HepG2 (cell line): ENCODE data around the gene EPHA2. TPM values are rescaled to one million over a fixed set of nuclear protein-coding genes. Genes with fewer than 3 reads are reported as not detected.

Source experiments
- DR1 ChIP-seq: sonication (generic); formaldehyde crosslinking; IDR thresholded peaks from 2 replicates; pipeline ENCODE4 v1.8.0; 2021; ENCODE audit warnings: mild to moderate bottlenecking, missing genetic modification reagents, inconsistent platforms
- GATA4 ChIP-seq: sonication (generic); IDR thresholded peaks from 2 replicates; pipeline ENCODE4 v1.6.1; 2016; ENCODE audit warnings: antibody characterized with exemption, low read depth, borderline replicate concordance
- HMGXB3 ChIP-seq: sonication (generic); formaldehyde crosslinking; IDR thresholded peaks from 2 replicates; pipeline ENCODE4 v1.4.0; 2020; ENCODE audit warnings: missing genetic modification reagents, borderline replicate concordance
- IRF1 ChIP-seq: sonication (generic); formaldehyde crosslinking; IDR thresholded peaks from 2 replicates; pipeline ENCODE4 v1.4.0; 2020; ENCODE audit warnings: low read depth, mild to moderate bottlenecking, missing genetic modification reagents
- ISL2 ChIP-seq: sonication (generic); formaldehyde crosslinking; IDR thresholded peaks from 2 replicates; pipeline ENCODE4 v1.5.0; 2020; ENCODE audit warnings: missing genetic modification reagents
- NONO ChIP-seq, 2 experiments: fragments of 450-650 bp in 1 of 2; sonication (generic) in 1 of 2; formaldehyde crosslinking in 1 of 2; IDR thresholded peaks in 1 of 2; conservative IDR thresholded peaks in 1 of 2; 2 replicates each; pipeline versions ENCODE4 v1.6.1 to v1.8.0; 2017 to 2022; ENCODE audit warnings: mild to moderate bottlenecking in 1 of 2, missing genetic modification reagents in 1 of 2, moderate library complexity in 1 of 2
- NR2C2 ChIP-seq: sonication (generic); formaldehyde crosslinking; IDR thresholded peaks from 2 replicates; pipeline ENCODE4 v1.4.0; 2020; ENCODE audit warnings: missing genetic modification reagents, mild to moderate bottlenecking, moderate library complexity, borderline replicate concordance
- PAXIP1 ChIP-seq: sonication (generic); formaldehyde crosslinking; conservative IDR thresholded peaks from 2 replicates; pipeline ENCODE4 v1.4.0; 2020; ENCODE audit warnings: mild to moderate bottlenecking, missing genetic modification reagents, moderate library complexity
- TFDP1 ChIP-seq: IDR thresholded peaks from 2 replicates; pipeline ENCODE4 v1.6.1; 2016; ENCODE audit warnings: missing compliant biosample characterization, missing genetic modification reagents, borderline replicate concordance
- TOE1 ChIP-seq: sonication (generic); formaldehyde crosslinking; IDR thresholded peaks from 2 replicates; pipeline ENCODE4 v1.4.0; 2020; ENCODE audit warnings: mild to moderate bottlenecking, missing genetic modification reagents
- ZBTB10 ChIP-seq: sonication (generic); formaldehyde crosslinking; IDR thresholded peaks from 2 replicates; pipeline ENCODE4 v1.4.0; 2020; ENCODE audit warnings: missing genetic modification reagents, borderline replicate concordance
- ZNF775 ChIP-seq: sonication (generic); formaldehyde crosslinking; IDR thresholded peaks from 2 replicates; pipeline ENCODE4 v1.4.0; 2020; ENCODE audit warnings: missing genetic modification reagents, mild to moderate bottlenecking, moderate library complexity, borderline replicate concordance
- ZSCAN20 ChIP-seq: sonication (generic); formaldehyde crosslinking; IDR thresholded peaks from 2 replicates; pipeline ENCODE4 v1.4.0; 2020; ENCODE audit warnings: missing genetic modification reagents, mild to moderate bottlenecking, borderline replicate concordance
- polyA plus RNA-seq, 8 experiments: library from polyadenylated mRNA; depleted of rRNA in 3 of 8; stranded (reverse) in 7 of 8; unstranded in 1 of 8; fragments of >200 nt; fragmentation: Illumina TruSeq in 4 of 8; extraction: Trizol in 4 of 8; gene quantifications; 2 replicates each; pipeline versions ENCODE4 v1.2.1 to v1.2.3, GENCODE V29; 2011 to 2016; ENCODE audit warnings: low read depth in 4 of 8, missing spikeins in 1 of 8, mixed read lengths in 1 of 8; ENCODE audit not compliant: insufficient read depth in 1 of 8
- total RNA-seq, 5 experiments: library from RNA; depleted of rRNA; stranded (reverse); fragments of >200 nt; fragmentation: Illumina TruSeq; extraction: Trizol; gene quantifications; 2 replicates each; pipeline ENCODE4 v1.2.3, GENCODE V29; 2016; ENCODE audit warnings: low read depth in 1 of 5

Gene EPHA2
- total and polyA plus RNA-seq, 2 of the 13 experiments (the other 11 are each of a cell fraction or from before 2014, with no cell fraction given) = 33.6 to 53.6 TPM

- TF ChIP-seq IRF1 (CRISPR knock-in tag) (no peak), PAXIP1 (peak; percentile 95), NONO (IDR thresholded peaks at IDR 0.05) (no peak), NONO (CRISPR knock-in tag; conservative IDR thresholded peaks at IDR 0.05) (peak; percentile 97), TFDP1 (CRISPR knock-in tag) (peak; percentile 41; the same call in 1 of the 2 replicates), TOE1 (no peak), HMGXB3 (no peak), ZSCAN20 (CRISPR knock-in tag) (no peak), GATA4 (peak; percentile 87), NR2C2 (peak; percentile 77), ISL2 (peak; percentile 93; the same call in 1 of the 2 replicates), DR1 (CRISPR knock-in tag) (no peak), ZNF775 (CRISPR knock-in tag) (no peak), ZBTB10 (CRISPR knock-in tag) (0 out of 2 replicates have a peak, but pooled peaks have one; percentile 79)
Observed at GRCh38 chr1:16143566-16144324, 12.1 kb downstream of the EPHA2 start (continued).
